RWPE1 (cell line): ENCODE data around the gene ADK.
A peak's percentile ranks its signal among the peaks of the same experiment; 100 is the strongest.
"Not testable (repeated sequence)": the region's sequence is repeated elsewhere in the genome, so short reads cannot be mapped to it uniquely, and the experiment has no call there.

ENCODE experiments used
- CTCF ChIA-PET: fragments of 350-600 bp; sonication (Branson Sonifier 250); formaldehyde crosslinking; extraction: SDS; loops from one replicate; lab custom pipeline; 2021; lab: Yijun Ruan, JAX
- POLR2A ChIA-PET: fragments of 400-600 bp; formaldehyde crosslinking; extraction: SDS; loops from one replicate; lab custom pipeline; 2020; ENCODE audit warnings: antibody characterized with exemption; ENCODE audit not compliant: low non-redundant PET; lab: Yijun Ruan, JAX
- DNase-seq: peaks from one replicate; pipeline ENCODE4 v3.0.0; 2012; ENCODE audit warnings: low spot score
- H3K27ac ChIP-seq: fragments of 450-650 bp; 2 replicates; pipeline ENCODE4 v1.5.1; 2017
- TF ChIP-seq, protein P1 (sequence below): fragments of 450-650 bp; conservative IDR thresholded peaks from 2 replicates; pipeline ENCODE4 v1.5.1; 2017; ENCODE audit warnings: low read depth, mild to moderate bottlenecking

ADK gene

DNA sequence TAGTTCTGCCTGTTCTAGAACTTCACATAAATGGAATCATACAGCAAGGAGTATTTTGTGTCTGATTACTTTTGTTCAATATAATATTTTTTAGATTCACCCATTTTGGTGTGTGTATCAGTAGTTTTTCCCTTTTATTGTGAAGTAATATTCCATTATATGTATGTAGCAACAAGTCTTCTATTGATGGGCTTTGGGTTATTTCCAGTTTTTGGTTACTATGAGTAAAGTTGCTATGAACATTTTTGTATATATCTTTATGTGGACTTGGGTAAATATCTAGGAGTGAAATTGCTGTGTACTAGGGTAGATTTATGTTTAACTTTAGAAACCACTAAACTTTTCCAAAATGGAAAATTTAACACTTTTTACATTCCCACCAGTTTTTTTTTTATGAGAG lies 35.7 kb downstream of the ADK start:
- ChIA-PET POLR2A (no interaction called here), CTCF (interaction anchor here (0.6 to 0.7 kb wide), 2 partner anchors 213 to 1065 kb away, joined by 3 to 6 read pairs; no protein-coding TSS in a partner anchor)
- TF ChIP-seq, protein P1, sequence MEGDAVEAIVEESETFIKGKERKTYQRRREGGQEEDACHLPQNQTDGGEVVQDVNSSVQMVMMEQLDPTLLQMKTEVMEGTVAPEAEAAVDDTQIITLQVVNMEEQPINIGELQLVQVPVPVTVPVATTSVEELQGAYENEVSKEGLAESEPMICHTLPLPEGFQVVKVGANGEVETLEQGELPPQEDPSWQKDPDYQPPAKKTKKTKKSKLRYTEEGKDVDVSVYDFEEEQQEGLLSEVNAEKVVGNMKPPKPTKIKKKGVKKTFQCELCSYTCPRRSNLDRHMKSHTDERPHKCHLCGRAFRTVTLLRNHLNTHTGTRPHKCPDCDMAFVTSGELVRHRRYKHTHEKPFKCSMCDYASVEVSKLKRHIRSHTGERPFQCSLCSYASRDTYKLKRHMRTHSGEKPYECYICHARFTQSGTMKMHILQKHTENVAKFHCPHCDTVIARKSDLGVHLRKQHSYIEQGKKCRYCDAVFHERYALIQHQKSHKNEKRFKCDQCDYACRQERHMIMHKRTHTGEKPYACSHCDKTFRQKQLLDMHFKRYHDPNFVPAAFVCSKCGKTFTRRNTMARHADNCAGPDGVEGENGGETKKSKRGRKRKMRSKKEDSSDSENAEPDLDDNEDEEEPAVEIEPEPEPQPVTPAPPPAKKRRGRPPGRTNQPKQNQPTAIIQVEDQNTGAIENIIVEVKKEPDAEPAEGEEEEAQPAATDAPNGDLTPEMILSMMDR: no peak
- H3K27ac ChIP-seq: peak overlapping the region; percentile 69
- DNase-seq: no peak

DNA sequence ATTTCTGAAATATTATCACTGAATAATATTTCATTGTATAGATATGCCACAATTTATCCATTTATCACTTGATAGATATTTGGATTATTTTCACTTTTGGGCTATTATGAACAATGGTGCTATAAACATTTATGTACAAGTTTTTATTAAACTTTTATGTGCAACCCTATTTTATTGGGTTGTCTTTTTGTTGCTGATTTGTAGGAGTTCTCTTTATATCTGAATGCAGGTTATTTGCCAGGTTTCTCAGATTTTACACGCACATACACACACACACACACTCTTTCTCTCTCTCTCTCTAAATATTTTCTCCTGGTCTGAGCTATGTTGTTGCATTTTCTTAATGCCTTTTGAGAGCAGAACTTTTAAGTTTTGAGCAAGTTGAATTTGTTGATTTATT lies 36.2 kb downstream of the ADK start:
- ChIA-PET CTCF (interaction anchor here (0.6 to 0.8 kb wide), 2 partner anchors 37 to 674 kb away, joined by 3 to 4 read pairs; no protein-coding TSS in a partner anchor), POLR2A (no interaction called here)
- H3K27ac ChIP-seq: no peak overlapping the region
- DNase-seq: no peak
- TF ChIP-seq, protein P1: no peak

DNA sequence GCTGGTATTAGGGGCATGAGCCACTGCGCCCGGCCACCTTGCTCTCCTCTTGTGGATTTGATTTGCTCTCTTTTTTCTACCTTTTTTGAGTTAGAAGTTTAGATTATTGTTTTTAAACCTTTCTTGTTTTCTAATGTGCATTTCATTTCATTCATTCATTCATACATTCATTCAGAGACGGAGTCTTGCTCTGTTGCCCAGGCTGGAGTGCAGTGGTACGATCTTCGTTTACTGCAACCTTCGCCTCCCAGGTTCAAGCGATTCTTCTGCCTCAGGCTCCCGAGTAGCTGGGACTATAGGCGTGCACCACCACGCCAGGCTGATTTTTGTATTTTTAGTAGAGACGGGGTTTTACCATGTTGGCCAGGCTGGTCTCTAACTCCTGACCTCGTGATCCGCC lies 37.6 kb downstream of the ADK start:
- POLR2A ChIA-PET, DNase-seq: not testable (repeated sequence)
- CTCF ChIA-PET: interaction anchor here (0.6 to 1.0 kb wide), 2 partner anchors 37 to 606 kb away, joined by 3 to 4 read pairs; no protein-coding TSS in a partner anchor
- peak overlapping the region; percentile 81 for H3K27ac ChIP-seq

DNA sequence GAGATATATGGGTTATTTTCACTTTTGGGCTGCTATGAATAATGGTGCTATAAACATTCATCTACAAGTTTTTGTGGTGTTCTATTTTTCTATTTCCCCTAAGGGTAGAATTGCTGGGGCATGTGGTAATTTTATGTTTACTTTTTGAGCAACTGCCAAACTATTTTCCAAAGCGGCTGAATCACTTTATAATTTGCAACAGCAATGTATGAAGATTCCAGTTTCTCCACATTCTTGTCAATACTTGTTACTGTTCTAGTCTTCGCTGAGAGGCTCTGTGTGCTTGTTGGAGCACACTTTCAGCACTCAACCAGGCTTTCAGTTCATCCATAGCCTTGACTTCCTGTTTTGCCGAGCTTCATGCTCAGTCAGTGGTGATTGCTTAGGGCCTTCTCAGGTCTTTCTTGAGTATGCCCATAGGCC lies 39.0 kb downstream of the ADK start:
- ChIA-PET POLR2A (interaction anchor here (0.6 to 1.7 kb wide), 2 partner anchors 11 to 13 kb away, joined by 3 to 6 read pairs; no protein-coding TSS in a partner anchor), CTCF (interaction anchor here (0.6 kb wide), 1 partner anchor 10 kb away, joined by 4 read pairs; no protein-coding TSS in a partner anchor)
- peak overlapping the region; percentile 97 for H3K27ac ChIP-seq
- DNase-seq: peak; percentile 77
- TF ChIP-seq, protein P1: no peak

DNA sequence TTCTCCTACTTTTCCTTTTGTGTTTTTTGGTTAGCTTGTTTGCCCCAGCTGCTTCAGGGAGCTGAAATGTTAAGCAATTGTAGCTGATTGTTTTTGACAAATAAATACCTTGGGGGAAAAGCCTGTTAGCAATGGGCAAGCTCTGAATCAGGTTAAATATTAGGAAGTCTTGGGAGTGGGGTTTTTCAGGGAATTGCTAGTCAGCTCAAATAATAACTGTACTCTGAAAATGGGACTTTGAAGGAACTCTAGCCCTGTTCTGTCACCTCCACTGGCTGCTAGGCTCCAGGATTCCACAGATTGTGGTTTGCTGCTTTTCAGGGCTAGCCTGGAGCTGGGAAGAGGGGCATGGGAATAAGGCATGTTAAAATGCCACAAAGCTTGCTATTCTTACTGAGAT lies 39.5 kb downstream of the ADK start:
- no peak for DNase-seq
- peak overlapping the region; percentile 97 for H3K27ac ChIP-seq
- POLR2A ChIA-PET: interaction anchor here (1.7 kb wide), 1 partner anchor 14 kb away, joined by 6 read pairs; no protein-coding TSS in a partner anchor
- CTCF ChIA-PET: no interaction called here
- TF ChIP-seq, protein P1: no peak

DNA sequence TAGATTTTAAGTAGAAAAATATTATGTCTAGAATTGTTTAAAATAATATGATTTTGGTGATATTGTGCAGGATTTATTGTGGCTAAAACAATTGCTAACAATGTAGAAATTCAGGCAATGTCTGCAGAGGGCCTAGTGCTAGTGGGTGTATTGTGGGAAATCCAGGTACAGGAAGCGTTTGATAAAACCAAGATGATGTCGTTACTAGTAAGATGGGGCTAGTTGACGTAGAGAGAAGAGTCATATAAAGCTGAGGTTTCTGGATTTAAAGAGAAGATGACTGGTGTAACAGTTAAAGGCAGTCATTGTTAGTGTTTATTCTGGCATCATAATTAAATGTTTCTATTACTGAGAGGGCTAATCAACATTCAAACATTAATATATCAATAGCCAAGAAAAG lies 43.5 kb downstream of the ADK start:
- DNase-seq: no peak
- CTCF ChIA-PET: no interaction called here
- H3K27ac ChIP-seq: no peak overlapping the region
- TF ChIP-seq, protein P1: no peak
- POLR2A ChIA-PET: no interaction called here

DNA sequence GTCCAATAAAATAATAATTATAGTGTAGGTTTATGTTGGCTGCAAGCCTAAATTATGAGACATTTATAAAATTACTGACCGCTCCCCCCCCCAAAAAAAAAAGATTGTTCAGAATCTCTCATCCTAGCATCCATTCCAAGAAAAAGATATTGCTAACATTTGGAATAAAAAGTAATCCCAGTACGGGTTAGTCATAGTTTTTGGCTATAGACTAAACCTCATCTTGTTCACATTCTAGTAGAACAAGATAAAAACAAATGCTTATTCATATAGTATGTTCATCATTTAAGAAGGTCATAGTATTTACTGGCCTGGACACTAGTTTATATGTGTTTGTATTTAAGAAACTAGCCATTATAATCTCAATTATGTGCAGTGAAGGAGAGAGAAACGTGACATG lies 44.0 kb downstream of the ADK start:
- ChIA-PET CTCF (no interaction called here), POLR2A (no interaction called here)
- peak overlapping the region; percentile 73 for H3K27ac ChIP-seq
- TF ChIP-seq, protein P1: no peak
- no peak for DNase-seq
